Pericardium fibroblast (primary cell): ENCODE data around the gene THBS1. TPM values are rescaled to one million over a fixed set of nuclear protein-coding genes. Genes with fewer than 3 reads are reported as not detected.

Experiments used
- total RNA-seq: library from RNA; depleted of rRNA; stranded (reverse); fragments of >200 nt; gene quantifications from 2 replicates; pipeline ENCODE4 v1.2.3, GENCODE V29; 2015

THBS1 gene
- 759 and 1,626 TPM in 2 replicates for total RNA-seq

DNA sequence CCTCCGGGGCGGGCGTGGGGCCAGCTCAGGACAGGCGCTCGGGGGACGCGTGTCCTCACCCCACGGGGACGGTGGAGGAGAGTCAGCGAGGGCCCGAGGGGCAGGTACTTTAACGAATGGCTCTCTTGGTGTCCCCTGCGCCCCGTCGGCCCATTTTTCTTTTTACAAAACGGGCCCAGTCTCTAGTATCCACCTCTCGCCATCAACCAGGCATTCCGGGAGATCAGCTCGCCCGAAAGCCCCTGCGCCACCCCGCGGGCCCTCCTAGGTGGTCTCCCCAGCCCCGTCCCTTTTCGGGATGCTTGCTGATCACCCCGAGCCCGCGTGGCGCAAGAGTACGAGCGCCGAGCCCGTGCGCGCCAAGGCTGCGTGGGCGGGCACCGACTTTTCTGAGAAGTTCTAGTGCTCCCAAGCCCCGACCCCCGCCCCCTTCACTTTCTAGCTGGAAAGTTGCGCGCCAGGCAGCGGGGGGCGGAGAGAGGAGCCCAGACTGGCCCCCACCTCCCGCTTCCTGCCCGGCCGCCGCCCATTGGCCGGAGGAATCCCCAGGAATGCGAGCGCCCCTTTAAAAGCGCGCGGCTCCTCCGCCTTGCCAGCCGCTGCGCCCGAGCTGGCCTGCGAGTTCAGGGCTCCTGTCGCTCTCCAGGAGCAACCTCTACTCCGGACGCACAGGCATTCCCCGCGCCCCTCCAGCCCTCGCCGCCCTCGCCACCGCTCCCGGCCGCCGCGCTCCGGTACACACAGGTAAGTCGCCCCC lies at the start of gene THBS1:
TSS of gene THBS1 (plus strand) at position 595 of the 757 bp plus-strand sequence. CDS start 779 bp downstream, outside the sequence.

Other genes with a start within 250 kb of the THBS1 start
- gene FSIP1, start 201.8 kb downstream of the THBS1 start, total RNA-seq = 1.7 TPM in 1 of 2 replicates, not detected in the other